Hematopoietic multipotent progenitor cell treated with erythropoietin and hydrocortisone succinate and interleukin-3 and kit ligand, for 15 days (in vitro differentiated cells): Measurements from ENCODE around the gene PIKFYVE.
"Not testable (repeated sequence)": the region's sequence is repeated elsewhere in the genome, so short reads cannot be mapped to it uniquely, and the experiment has no call there.

ENCODE experiments used
- DNase-seq: peaks from one replicate; pipeline ENCODE4 v3.0.0-alpha.2; 2015; ENCODE audit warnings: low spot score

Gene PIKFYVE

GRCh38 chr2:208297961-208298360 lies 31.9 kb downstream of the PIKFYVE start:
- no peak for DNase-seq

- DNase-seq = no peak
Observed at GRCh38 chr2:208300847-208301618, 35.0 kb downstream of the PIKFYVE start.

GRCh38 chr2:208304157-208304556 lies 38.1 kb downstream of the PIKFYVE start:
- no peak for DNase-seq

GRCh38 chr2:208304695-208305094 lies 38.6 kb downstream of the PIKFYVE start:
- no peak for DNase-seq

- DNase-seq = no peak
Observed at GRCh38 chr2:208306291-208306690, 40.2 kb downstream of the PIKFYVE start.

GRCh38 chr2:208311321-208311720 lies 45.3 kb downstream of the PIKFYVE start:
- no peak for DNase-seq

GRCh38 chr2:208311954-208312353 lies 45.9 kb downstream of the PIKFYVE start:
- DNase-seq = no peak

GRCh38 chr2:208315081-208315788 lies 49.2 kb downstream of the PIKFYVE start:
- DNase-seq = no peak

- DNase-seq = no peak
Observed at GRCh38 chr2:208318127-208318526, 52.1 kb downstream of the PIKFYVE start.

- no peak for DNase-seq
Observed at GRCh38 chr2:208319391-208319790, 53.3 kb downstream of the PIKFYVE start.

GRCh38 chr2:208320686-208321085 lies 54.6 kb downstream of the PIKFYVE start:
- DNase-seq = no peak

- no peak for DNase-seq
Observed at GRCh38 chr2:208326016-208326415, 60.0 kb downstream of the PIKFYVE start.

- DNase-seq = no peak
Observed at GRCh38 chr2:208329485-208329884, 63.4 kb downstream of the PIKFYVE start.

GRCh38 chr2:208334230-208334629 lies 68.2 kb downstream of the PIKFYVE start:
- no peak for DNase-seq

- DNase-seq = no peak
Observed at GRCh38 chr2:208346756-208347155, 80.7 kb downstream of the PIKFYVE start.

GRCh38 chr2:208350610-208351009 lies 84.6 kb downstream of the PIKFYVE start:
- DNase-seq = no peak

GRCh38 chr2:208352644-208353567 lies 86.9 kb downstream of the PIKFYVE start:
- no peak for DNase-seq

- DNase-seq = no peak
Observed at GRCh38 chr2:208354964-208355381, 88.9 kb downstream of the PIKFYVE start.

GRCh38 chr2:208356420-208356819 lies 90.4 kb downstream of the PIKFYVE start:
- not testable (repeated sequence) for DNase-seq

GRCh38 chr2:208356846-208357574 lies 91.0 kb downstream of the PIKFYVE start:
- DNase-seq = no peak

GRCh38 chr2:208358758-208359631 lies 92.9 kb downstream of the PIKFYVE start:
- DNase-seq = no peak
